GM19468 (cell line): ENCODE results near the gene MMP10.
"Not testable (repeated sequence)": the region's sequence is repeated elsewhere in the genome, so short reads cannot be mapped to it uniquely, and the experiment has no call there.

Experiments
- ATAC-seq: cut with Tn5 transposase; IDR thresholded peaks from one replicate; pipeline ENCODE4 v1.9.1; 2021; ENCODE audit warnings: mild to moderate bottlenecking, moderate library complexity, moderate number of reproducible peaks; ENCODE audit not compliant: unreplicated experiment; ENCODE audit errors: extremely low read depth

Gene MMP10

DNA sequence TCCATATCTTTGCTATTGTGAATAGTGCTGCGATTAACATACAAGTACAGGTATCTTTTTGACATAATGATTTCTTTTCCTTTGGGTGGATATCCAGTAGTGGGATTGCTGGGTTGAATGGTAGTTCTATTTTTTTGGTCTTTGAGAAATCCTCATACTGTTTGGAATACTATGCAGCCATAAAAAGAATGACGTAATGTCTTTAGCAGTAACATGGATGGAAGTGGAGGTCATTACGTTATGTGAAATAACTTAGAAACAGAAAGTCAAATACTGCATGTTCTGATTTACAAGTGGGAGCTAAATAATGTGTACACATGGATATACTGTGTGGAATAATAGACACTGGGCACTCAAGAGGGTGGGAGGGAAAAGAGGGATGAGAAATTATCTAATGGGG, 4.0 kb upstream of the MMP10 start:
- ATAC-seq = no peak

DNA sequence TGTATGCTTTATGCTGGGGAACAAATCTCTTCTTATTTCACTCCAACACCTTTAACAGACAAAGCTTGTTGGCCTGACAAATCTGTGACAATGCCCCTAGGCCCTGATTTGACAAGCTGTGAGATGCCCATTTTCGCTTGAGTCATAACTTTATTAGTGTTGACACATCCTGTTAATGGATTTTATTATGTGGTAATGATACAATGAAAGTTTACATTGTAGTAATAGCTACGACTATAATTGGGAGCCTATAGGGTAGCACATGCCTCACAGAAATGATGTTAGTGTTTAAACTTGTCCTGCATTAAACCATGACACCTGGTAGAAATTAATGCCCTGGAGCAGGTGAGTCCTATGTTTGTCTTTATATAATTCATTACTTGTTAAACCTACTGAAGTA, 3.3 kb upstream of the MMP10 start:
- ATAC-seq = no peak

DNA sequence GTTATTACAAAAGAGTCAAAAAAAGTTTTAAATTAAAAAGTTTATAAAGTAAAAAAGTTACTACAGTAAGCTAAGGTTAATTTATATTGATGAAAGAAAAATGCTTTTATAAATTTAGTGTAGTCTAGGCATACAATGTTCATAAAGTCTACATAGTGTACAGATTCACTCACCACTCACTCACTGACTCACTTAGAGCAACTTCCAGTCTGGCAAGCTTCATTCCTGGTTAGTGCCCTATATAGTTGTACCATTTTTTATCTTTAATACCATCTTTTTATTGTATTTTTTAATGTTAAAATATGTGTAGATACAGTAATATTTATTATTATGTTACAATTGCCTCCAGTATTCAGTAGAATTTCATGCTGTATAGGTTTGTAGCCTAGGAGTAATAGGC, 2.6 kb upstream of the MMP10 start:
- ATAC-seq = no peak

DNA sequence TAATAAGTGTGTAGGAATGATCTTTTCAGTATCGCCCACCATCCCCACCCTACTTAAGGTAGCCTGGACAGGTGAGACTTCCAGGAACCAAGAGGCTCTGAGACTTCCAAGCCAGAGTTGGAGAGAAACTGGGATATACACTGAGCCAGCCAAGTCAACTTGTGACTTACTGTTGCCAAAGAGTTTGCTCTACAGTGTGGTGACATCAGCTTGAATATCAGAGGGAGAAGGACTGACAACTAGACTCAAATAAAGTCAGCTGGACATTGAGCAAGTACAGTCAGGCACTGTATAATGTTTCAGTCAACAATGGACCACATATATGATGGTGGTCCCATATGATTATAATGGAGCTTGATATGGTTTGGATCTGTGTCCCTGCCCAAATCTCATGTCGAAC, 1.2 kb upstream of the MMP10 start:
- ATAC-seq = no peak

DNA sequence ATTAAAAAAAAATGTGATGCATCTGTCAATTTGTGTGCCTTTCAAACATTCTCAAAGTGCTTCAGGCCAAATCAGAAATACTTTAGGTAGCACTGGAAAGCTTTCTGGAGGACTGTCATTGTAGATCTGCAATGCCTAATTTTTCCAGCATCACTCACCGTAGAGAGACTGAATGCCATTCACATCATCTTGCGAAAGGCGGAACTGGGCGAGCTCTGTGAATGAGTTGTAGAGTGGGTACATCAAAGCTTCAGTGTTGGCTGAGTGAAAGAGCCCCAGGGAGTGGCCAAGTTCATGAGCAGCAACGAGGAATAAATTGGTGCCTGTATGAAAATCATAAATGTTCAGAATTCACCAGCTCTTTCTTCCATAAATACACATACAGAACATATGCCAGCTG, 4.0 kb downstream of the MMP10 start:
- ATAC-seq = no peak

DNA sequence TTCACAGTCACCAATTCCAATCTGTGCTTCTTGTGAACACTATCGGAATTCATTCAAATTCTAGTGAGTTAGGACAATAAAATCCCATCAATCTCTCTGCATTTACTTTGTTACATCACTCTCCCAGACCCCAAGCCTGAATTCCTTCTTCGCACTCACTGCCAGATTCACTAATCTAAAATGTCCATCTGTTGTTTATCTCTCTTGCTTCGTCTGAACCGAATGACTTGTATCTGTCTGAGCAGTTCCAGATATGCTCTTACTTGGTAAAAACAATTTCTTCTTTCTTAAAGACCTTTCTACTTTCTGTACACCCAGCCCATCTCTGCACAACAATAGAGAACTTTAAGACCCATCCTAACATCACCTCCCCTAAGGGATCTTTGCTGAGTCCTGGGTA, 7.0 kb downstream of the MMP10 start:
- ATAC-seq = no peak

DNA sequence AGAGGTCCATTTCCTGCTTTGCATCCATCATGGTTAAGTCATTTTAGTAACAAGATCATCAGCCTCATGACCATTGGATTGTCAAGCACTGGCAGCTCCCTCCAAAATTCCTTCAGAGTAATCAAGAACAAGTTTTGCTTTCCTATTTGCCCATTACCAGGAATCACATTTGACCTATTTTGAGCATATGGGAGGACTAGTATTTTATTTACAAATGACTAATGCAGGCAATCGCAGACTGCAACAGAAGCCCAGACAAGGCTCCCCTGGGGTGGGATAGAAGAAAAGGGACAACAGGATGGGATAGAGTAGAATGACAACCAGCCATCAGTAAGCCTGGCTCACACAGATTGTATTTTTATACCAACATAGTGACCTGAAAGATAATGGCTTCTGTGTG, 9.1 kb downstream of the MMP10 start:
- ATAC-seq = no peak

DNA sequence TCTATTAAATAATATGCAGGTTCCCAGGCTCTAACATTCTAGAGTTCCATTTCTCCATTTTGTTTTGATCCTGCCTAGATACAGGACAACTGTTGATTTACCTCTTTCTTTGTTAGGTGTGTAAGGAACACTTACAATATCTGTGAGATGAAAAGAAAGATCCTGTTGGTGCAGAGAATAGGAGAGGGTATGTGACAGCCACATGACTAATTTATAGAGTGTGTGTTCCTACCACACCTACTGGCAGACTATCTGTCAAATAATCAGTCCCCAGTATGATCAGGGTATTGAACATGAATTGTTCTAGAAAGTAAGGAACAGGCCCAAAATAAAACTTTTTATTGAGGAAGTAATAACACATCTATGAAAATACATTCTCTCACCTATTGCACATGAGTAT, 10.2 kb downstream of the MMP10 start:
- ATAC-seq = no peak

DNA sequence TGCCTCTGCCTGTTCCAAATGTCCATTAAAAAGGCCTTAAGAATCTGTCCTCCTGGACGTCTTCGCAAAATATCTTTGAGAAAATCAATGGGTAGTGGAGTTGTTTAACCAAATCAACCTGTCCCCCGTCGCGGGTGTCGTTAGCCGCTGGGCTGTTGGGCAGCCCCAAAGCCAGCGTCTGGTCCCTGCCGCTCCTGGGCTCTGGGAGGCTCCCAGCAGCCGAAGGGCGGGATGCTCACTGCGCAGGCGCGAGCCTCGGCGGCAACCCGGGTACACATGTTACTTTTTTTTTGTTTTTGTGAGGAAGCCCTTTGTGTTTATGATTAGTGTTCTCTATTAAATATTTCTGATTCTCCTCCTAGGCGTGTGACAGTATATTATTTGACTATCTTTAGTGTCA, 12.6 kb downstream of the MMP10 start:
- no peak for ATAC-seq

DNA sequence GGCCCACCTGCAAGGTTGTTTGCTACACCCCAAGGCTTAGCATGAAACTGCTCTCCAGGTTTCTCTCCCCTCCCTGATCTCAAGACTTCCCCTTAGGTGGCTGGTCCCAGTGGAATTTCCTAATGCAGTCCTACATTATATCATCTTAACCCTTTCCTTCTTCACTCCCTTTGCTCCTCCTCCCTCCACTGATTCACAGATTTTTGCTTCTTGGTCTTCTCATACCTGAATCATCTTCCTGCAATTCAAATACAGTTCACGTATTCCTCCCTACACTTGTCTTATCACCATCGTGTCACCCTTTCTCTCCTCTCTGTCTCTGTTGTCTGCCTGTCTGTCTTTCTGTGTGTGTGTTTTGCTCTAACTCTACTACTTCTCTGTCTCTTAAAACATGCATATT, 17.0 kb downstream of the MMP10 start:
- ATAC-seq = no peak

DNA sequence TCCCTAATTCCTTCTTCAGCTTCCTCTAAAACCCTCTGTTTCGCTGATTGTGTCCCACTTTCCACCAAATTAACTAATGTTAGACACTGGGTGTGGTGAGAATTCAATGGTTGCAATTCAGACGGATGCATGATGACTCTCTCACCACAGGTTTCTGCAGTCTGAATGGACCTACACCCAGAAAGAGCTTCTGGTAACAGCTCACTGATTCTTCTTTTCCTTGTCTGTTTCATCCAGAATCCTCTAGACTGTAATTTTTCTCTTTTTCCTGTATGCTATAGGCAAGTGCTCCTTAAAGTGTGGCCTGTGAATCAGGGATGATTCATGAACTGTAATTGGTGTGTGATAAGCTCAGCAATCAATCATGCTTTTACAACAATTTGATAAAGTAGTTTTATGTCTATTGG, 18.1 kb downstream of the MMP10 start:
- no peak for ATAC-seq

DNA sequence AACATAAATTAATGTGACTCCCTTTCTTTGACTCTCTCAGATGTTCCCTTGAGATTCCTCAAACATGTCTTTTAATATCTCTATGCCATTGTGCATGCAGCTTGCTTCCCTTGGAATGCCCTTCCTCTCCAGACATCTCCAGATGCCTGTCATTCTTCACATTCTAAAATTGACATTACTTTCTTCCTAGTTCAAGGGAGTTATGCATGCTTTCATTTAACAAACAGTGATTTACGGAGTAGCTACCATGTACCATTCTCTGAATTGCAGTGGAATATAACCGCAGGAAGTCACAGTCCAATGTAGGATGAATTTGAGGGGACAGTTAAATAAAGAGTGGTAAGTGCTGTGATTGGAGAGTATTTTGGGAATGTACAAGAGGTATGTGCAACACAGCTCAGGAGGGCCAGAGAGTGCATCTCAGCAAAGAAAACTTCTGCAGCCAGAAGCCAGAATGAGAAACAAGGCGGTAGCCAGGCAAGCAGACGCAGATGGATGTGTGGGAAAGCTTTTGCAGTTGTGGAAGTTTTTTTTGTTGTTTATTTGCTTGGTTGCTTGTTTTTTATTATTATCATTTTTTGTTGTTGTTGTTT, 18.7 kb downstream of the MMP10 start:
- no peak for ATAC-seq

DNA sequence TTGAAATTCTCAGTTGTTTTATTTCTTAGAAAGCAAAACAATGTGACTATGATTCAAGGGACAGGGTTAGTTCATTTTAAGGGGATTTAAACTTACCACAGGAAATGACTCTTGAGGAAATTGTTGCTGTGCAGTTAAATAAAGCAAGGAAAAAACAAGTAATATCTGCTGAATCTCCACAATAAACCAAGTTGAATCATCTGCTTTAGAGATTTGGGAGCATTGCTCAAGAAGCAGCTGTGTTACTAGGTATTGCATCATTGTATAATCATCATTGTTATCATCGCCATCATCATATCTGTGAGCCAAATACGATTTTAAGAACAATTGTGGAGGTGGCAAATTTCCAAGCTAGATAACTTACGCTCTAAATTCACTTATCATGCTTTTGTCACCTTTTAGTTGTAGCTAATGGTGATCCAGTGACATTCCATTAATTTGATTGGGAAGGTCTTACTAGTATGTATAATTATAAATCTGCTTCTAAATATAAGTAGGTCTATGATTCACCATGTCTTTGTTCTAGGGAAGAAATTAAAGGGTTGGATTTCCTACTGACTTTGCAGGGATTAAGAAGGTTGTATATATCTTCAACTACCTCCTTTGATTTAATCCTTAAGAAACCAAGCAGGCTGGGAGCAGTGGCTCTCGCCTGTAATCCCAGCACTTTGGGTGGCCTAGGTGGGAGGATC, 19.9 kb downstream of the MMP10 start:
- no peak for ATAC-seq

DNA sequence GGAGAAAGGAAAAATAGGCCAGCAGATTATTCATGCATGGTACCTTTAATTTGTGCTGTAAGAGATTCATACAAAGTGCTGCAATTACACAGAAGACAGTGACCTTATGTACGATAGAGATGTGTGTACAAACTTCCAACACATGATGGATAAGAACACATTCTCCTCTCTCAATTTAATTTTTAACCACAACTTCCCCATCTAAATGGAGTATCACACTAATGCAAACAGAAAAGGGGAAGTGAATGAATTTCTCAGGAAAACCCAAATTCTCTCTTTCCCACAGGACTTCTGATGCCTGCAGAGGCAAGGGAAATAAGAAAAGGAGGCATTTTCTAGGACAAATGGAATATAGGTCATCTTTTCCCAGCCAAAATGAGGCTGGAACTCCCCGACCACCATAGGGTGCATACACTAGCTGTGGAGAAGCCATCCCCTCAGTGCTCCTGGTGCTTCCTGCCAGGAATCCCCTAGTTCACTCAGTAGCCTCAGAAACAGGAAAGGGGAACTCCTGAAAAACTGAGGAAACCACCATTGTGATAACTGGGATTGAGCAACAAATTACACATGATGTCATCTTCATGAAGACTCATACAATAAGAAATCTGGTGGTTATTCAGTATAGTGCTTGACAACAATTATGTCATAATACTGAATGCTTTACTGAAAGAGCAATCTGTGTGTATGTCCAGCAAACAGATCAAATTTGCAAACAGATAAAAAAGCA, 22.4 kb downstream of the MMP10 start:
- ATAC-seq = no peak

DNA sequence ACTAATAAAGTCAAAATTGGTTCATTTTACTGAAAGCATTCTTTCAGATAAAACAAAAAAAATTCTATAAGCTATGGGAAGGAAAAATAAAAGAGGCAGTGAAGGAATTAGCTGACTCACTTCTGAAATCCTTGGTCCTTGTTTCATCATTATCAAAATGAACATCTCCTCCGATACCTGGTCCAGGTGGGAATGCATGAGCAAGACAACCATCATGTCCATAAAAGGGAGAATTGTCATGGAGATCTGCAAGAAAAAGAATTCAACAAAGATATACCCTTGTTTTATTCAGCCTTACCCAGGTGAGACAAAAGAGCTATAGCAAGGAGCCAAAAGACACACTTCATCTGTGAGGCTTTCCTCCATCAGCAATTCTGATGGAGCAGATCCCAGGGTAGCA, 27.2 kb downstream of the MMP10 start:
- no peak for ATAC-seq

DNA sequence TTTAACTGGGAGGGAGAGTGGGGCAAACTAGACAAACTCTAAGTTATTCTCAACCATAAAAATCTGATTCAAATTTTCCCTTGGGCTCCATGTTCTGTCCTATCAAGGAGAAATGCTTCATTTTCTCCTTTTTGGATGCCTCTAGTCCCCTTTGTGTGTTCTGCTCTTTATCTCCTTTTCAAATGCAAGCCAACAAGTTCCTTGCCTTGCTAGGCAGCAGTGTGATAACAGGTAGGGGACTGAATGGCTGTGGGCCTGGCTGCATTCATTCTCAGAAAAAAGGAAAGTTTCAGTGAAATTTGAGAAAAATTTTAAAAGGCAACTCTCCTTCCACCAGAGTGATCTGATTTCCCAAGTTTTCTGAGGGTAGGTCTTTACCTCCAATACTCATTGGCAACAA, 28.8 kb downstream of the MMP10 start:
- no peak for ATAC-seq

DNA sequence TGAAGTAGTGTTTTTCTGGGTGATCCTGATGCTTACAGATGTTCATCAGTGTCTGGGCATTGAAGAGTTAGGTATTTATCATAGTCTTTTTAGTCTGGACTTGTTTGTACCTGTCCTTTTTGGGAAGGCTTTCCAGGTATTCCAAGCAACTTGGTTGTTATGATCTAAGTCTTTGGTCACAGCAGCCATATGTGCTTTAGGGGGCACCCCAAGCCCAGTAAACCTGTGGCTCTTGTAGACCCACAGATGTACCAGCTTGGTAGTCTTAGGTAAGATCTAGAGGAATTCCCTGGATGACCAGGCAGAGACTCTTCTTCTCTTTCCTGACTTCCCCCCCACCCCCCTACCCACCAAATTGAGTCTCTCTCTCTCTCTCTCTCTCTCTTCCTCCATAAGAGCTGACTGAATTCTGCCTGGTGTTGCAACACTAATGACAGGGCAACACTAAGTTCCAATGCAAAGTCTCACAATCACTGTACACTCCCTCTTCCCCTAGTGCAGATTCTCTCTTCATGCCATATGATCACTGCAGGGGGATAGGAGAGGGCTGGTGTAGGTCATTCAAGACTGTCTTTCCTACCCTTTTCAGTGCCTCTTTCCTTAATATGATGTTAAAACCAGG, 31.2 kb downstream of the MMP10 start:
- no peak for ATAC-seq

DNA sequence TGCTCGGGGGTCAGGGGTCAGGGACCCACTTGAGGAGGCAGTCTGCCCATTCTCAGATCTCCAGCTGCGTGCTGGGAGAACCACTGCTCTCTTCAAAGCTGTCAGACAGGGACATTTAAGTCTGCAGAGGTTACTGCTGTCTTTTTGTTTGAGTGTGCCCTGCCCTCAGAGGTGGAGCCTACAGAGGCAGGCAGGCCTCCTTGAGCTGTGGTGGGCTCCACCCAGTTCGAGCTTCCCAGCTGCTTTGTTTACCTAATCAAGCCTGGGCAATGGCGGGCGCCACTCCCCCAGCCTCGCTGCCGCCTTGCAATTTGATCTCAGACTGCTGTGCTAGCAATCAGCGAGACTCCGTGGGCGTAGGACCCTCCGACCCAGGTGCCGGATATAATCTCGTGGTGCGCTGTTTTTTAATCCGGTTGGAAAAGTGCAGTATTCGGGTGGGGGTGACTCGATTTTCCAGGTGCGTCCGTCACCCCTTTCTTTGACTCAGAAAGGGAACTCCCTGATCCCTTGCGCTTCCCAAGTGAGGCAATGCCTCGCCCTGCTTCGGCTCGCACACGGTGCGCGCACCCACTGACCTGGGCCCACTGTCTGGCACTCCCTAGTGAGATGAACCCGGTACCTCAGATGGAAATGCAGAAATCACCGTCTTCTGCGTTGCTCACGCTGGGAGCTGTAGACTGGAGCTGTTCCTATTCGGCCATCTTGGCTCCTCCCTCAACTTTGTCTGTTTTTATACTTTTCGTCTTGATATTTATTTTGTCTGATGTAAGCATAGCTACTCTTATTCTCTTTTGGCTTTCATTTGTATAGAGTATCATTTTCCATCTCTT, 33.5 kb downstream of the MMP10 start:
- ATAC-seq = not testable (repeated sequence)

DNA sequence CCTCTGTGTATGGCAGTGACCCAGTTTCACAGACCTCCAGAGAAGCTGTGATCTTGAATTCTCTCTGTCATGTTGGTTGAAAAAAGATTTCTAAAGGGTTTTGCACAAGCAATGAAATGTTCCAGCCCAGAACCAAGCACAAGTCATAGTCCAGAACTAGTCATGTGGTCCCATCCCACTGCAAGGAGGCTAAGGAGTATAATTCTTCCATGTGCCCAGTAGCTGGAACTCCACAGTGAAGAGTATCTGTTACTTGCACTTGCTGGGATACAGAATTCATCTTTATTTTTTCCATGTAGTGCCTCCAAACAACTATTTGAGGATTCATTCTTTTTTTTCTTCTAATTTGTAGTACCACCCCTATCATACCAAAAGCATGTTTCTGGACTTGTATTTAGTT, 45.8 kb downstream of the MMP10 start:
- no peak for ATAC-seq

DNA sequence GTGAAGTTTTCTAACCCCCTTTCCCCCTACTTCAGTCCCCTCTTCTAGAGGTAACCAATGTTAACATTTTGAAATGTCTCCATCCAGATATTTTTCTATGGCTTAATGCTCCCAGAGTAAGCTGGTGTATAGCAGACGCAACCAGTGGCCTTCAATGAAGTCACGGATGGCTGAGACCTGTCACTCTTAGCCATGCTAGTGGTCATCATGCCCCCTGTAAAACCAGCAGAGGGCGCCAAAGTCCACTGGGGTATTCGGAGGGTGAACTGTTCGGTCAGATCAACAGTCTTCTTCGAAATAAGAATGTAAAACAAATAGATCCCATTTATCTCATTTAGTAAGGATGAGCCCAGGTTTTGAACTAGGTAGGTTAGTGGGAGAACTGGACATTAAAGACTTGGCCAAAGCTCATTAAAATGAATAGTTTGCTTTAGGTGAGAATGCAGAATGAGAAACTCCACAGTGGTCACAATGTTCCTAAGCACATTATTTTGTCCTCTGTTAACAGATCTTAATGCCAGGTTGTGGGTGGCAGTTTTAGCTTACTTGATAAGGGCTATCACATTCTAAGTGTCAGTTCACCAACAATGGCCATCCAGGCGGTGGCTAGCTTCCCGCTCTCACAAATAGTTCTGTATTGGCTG, 47.1 kb downstream of the MMP10 start:
- no peak for ATAC-seq
